ENCODE results near the gene SLC25A42. TPM values are rescaled to one million over a fixed set of nuclear protein-coding genes. Genes with fewer than 3 reads are reported as not detected.

The SLC25A42 gene
- total RNA-seq, 1 experiment from 2014 or later = 8.1 TPM

DNA sequence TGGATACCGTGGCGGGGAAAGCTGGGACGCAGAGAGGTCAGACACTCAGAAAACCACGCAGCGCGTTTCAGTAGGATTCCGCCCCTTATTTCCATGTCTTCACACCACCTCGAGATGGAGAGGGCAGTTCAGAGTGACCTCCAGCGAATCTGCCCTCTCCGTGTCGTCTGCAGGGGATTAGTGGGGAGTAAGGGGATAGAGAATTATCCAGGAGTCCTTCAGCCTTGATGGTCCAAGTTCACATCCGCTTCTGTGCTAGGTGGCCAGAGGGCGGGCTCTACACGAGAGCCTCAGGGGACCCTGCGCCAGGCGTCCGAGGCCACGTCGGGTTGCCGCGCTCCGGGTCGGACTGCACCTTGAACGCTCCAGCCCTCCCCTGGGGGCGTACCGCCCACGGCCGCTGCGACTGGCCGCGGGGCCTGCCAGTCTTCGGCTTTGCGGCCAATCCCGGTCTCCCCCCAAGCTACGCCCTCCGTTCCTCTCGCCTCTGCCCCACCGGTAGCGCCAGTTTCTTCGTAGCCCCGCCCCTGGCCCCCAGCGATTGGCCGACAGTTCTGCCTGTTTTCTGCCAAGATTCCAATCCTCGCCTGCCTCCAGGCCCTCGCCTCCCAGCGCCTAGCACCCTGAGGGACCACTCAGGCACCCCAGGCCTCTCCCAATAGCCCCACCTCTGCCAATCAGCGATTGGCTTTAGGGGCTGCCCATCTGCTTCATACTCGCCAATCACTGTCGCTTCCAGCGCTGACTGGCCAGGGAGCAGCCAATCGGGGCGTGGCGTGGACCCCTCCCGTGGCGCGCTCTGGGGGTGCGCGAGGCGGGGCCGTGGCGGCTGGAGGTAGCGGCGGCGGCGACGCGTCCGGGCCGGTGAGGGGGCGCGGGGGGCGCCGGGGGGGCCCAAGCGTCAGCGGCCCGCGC, at the start of gene SLC25A42 (continued):
- TF ChIP-seq ZNF425 (CRISPR knock-in tag; conservative IDR thresholded peaks at IDR 0.05) = no peak
- TF ChIP-seq, protein P1, sequence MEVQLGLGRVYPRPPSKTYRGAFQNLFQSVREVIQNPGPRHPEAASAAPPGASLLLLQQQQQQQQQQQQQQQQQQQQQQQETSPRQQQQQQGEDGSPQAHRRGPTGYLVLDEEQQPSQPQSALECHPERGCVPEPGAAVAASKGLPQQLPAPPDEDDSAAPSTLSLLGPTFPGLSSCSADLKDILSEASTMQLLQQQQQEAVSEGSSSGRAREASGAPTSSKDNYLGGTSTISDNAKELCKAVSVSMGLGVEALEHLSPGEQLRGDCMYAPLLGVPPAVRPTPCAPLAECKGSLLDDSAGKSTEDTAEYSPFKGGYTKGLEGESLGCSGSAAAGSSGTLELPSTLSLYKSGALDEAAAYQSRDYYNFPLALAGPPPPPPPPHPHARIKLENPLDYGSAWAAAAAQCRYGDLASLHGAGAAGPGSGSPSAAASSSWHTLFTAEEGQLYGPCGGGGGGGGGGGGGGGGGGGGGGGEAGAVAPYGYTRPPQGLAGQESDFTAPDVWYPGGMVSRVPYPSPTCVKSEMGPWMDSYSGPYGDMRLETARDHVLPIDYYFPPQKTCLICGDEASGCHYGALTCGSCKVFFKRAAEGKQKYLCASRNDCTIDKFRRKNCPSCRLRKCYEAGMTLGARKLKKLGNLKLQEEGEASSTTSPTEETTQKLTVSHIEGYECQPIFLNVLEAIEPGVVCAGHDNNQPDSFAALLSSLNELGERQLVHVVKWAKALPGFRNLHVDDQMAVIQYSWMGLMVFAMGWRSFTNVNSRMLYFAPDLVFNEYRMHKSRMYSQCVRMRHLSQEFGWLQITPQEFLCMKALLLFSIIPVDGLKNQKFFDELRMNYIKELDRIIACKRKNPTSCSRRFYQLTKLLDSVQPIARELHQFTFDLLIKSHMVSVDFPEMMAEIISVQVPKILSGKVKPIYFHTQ (CRISPR knock-in tag; IDR thresholded peaks at IDR 0.05) = peak; percentile 44; the same call in 1 of the 2 replicates
- TF ChIP-seq NFATC4 (CRISPR knock-in tag; IDR thresholded peaks at IDR 0.05) = no peak
- TF ChIP-seq GRHL2 (CRISPR knock-in tag; IDR thresholded peaks at IDR 0.05; ENCODE audit: insufficient replicate concordance, severe bottlenecking) = no peak
- no peak for TF ChIP-seq ZNF396 (CRISPR knock-in tag; IDR thresholded peaks at IDR 0.05; ENCODE audit: borderline replicate concordance)
- TF ChIP-seq ZNF512 (CRISPR knock-in tag; IDR thresholded peaks at IDR 0.05; ENCODE audit: borderline replicate concordance) = no peak
- TF ChIP-seq KAT7 (CRISPR knock-in tag; IDR thresholded peaks at IDR 0.05; ENCODE audit: borderline replicate concordance) = no peak
- TF ChIP-seq SMAD4 (CRISPR knock-in tag; IDR thresholded peaks at IDR 0.05) = no peak
- TF ChIP-seq, protein P2, sequence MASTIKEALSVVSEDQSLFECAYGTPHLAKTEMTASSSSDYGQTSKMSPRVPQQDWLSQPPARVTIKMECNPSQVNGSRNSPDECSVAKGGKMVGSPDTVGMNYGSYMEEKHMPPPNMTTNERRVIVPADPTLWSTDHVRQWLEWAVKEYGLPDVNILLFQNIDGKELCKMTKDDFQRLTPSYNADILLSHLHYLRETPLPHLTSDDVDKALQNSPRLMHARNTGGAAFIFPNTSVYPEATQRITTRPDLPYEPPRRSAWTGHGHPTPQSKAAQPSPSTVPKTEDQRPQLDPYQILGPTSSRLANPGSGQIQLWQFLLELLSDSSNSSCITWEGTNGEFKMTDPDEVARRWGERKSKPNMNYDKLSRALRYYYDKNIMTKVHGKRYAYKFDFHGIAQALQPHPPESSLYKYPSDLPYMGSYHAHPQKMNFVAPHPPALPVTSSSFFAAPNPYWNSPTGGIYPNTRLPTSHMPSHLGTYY (CRISPR knock-in tag; IDR thresholded peaks at IDR 0.05) = no peak
- no peak for TF ChIP-seq SOX15 (CRISPR knock-in tag; IDR thresholded peaks at IDR 0.05)
- no peak for TF ChIP-seq JAZF1 (CRISPR knock-in tag; IDR thresholded peaks at IDR 0.05)
- no peak for TF ChIP-seq CBFB (CRISPR knock-in tag; IDR thresholded peaks at IDR 0.05; ENCODE audit: low read depth)
- peak; percentile 58; the same call in 1 of the 2 replicates for TF ChIP-seq ARID4B (CRISPR knock-in tag; IDR thresholded peaks at IDR 0.05; ENCODE audit: borderline replicate concordance)
- TF ChIP-seq SMAD3 (CRISPR knock-in tag; IDR thresholded peaks at IDR 0.05; ENCODE audit: borderline replicate concordance) = no peak; the same call in 1 of the 2 replicates
- no peak for TF ChIP-seq ATF3 (CRISPR knock-in tag; conservative IDR thresholded peaks at IDR 0.05)
- TF ChIP-seq TEAD4 (CRISPR knock-in tag; IDR thresholded peaks at IDR 0.05) = no peak
- TF ChIP-seq SP1 (CRISPR knock-in tag; conservative IDR thresholded peaks at IDR 0.05) = peak; percentile 99
- no peak for TF ChIP-seq E2F1 (CRISPR knock-in tag; IDR thresholded peaks at IDR 0.05)
- TF ChIP-seq, protein P3, sequence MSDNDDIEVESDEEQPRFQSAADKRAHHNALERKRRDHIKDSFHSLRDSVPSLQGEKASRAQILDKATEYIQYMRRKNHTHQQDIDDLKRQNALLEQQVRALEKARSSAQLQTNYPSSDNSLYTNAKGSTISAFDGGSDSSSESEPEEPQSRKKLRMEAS (CRISPR knock-in tag; IDR thresholded peaks at IDR 0.05) = peak; percentile 82
- TF ChIP-seq, protein P4, sequence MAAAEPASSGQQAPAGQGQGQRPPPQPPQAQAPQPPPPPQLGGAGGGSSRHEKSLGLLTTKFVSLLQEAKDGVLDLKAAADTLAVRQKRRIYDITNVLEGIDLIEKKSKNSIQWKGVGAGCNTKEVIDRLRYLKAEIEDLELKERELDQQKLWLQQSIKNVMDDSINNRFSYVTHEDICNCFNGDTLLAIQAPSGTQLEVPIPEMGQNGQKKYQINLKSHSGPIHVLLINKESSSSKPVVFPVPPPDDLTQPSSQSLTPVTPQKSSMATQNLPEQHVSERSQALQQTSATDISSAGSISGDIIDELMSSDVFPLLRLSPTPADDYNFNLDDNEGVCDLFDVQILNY (CRISPR knock-in tag; IDR thresholded peaks at IDR 0.05) = no peak
- TF ChIP-seq MYBL2 (CRISPR knock-in tag; IDR thresholded peaks at IDR 0.05) = 0 out of 2 replicates have a peak, but pooled peaks have one; percentile 40
